Thyroid gland (tissue), 4 donors: Measurements from ENCODE around the gene PAXX.

Experiments used
- POLR2A ChIP-seq, 2 donors: fragments of 450-650 bp; IDR thresholded peaks; one replicate each; pipeline ENCODE4 v1.6.1; 2017; ENCODE audit warnings: antibody characterized with exemption in 2 of 2, mild to moderate bottlenecking in 2 of 2, moderate library complexity in 1 of 2
- TF ChIP-seq, protein P1 (sequence below), 6 experiments: fragments of 200-600 bp in 3 of 6; fragments of 450-650 bp in 3 of 6; sonication (generic) in 3 of 6; IDR thresholded peaks; one replicate each; pipeline ENCODE4 v1.5.1; 2016 to 2019; ENCODE audit warnings: antibody characterized with exemption in 6 of 6, mild to moderate bottlenecking in 2 of 6, inconsistent platforms in 1 of 6, moderate library complexity in 1 of 6

- TF ChIP-seq, protein P1, sequence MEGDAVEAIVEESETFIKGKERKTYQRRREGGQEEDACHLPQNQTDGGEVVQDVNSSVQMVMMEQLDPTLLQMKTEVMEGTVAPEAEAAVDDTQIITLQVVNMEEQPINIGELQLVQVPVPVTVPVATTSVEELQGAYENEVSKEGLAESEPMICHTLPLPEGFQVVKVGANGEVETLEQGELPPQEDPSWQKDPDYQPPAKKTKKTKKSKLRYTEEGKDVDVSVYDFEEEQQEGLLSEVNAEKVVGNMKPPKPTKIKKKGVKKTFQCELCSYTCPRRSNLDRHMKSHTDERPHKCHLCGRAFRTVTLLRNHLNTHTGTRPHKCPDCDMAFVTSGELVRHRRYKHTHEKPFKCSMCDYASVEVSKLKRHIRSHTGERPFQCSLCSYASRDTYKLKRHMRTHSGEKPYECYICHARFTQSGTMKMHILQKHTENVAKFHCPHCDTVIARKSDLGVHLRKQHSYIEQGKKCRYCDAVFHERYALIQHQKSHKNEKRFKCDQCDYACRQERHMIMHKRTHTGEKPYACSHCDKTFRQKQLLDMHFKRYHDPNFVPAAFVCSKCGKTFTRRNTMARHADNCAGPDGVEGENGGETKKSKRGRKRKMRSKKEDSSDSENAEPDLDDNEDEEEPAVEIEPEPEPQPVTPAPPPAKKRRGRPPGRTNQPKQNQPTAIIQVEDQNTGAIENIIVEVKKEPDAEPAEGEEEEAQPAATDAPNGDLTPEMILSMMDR (IDR thresholded peaks at IDR 0.05): no peak
- TF ChIP-seq POLR2A (IDR thresholded peaks at IDR 0.05): no peak
These were observed 20.7 kb downstream of the PAXX start for GRCh38 chr9:137012694-137013570.
